ENCODE measurements around the gene PSMA4. TPM values are rescaled to one million over a fixed set of nuclear protein-coding genes. Genes with fewer than 3 reads are reported as not detected.

Gene PSMA4
- total RNA-seq, 1 donor from 2014 or later: 112 TPM

DNA sequence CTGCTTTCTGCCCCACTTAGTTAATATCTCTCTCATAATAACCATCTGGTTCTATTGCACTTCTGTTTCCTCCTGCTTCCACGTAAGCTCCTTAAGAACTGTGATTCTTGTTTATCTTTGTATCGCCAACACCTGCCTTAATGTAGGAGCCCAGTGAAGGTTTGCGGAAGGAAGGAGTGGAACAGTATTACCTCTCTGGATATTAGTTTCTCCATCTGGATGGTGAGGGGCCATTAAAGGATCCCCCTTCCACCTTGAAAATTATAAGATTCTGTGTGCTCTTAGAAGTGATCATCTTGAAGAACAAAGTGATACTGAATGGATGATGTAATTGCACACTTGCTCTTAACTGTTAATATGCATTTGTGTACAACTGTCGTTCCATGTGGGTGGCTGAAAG lies 27.3 kb downstream of the PSMA4 start:
- Histone ChIP-seq H3K9me3 (no peaks in the 10 kb centered on the region), H3K27me3 (peaks cover 16% of the 10 kb centered on the region), H3K4me1 (peaks cover 5% of the 10 kb centered on the region), H3K27ac (no peak overlapping the region), H3K4me3 (no peak overlapping the region), H3K36me3 (no peaks in the 10 kb centered on the region)
- intact Hi-C loops (cut with DNase I): no loop called here
- no peak for ATAC-seq
- TF ChIP-seq, protein P1, sequence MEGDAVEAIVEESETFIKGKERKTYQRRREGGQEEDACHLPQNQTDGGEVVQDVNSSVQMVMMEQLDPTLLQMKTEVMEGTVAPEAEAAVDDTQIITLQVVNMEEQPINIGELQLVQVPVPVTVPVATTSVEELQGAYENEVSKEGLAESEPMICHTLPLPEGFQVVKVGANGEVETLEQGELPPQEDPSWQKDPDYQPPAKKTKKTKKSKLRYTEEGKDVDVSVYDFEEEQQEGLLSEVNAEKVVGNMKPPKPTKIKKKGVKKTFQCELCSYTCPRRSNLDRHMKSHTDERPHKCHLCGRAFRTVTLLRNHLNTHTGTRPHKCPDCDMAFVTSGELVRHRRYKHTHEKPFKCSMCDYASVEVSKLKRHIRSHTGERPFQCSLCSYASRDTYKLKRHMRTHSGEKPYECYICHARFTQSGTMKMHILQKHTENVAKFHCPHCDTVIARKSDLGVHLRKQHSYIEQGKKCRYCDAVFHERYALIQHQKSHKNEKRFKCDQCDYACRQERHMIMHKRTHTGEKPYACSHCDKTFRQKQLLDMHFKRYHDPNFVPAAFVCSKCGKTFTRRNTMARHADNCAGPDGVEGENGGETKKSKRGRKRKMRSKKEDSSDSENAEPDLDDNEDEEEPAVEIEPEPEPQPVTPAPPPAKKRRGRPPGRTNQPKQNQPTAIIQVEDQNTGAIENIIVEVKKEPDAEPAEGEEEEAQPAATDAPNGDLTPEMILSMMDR (IDR thresholded peaks at IDR 0.05): no peak
- no peak for DNase-seq

GRCh38 chr15:78570710-78571109 lies 30.5 kb downstream of the PSMA4 start:
- intact Hi-C loops (cut with DNase I): no loop called here
- peaks cover 16% of the 10 kb centered on the region for H3K27me3 ChIP-seq
- H3K9me3 ChIP-seq: no peaks in the 10 kb centered on the region
- H3K4me3 ChIP-seq: no peak overlapping the region
- TF ChIP-seq, protein P1 (IDR thresholded peaks at IDR 0.05): no peak
- no peaks in the 10 kb centered on the region for H3K4me1 ChIP-seq
- H3K27ac ChIP-seq: no peak overlapping the region
- H3K36me3 ChIP-seq: no peaks in the 10 kb centered on the region
- no peak for DNase-seq
- ATAC-seq: no peak

DNA sequence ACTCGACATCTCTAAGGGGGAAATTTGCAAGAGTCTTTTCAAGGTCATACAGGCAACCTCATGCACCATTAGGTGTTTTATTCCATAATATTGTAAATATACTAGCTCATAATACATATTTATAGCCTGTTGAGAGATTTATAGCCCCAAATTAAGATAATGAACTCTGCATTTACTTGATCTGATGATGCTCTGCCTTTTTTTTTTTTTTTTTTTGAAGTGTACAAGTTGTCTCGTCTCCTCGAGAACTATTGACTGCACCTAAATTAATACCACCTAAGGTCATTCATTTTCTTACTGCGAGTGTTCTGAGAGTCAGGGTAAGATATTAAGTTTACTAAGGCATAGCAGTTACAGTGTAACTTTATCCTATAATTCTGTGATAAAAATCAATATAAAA lies 31.1 kb downstream of the PSMA4 start:
- H3K4me1 ChIP-seq: no peaks in the 10 kb centered on the region
- ATAC-seq: no peak

GRCh38 chr15:78573416-78573815 lies 33.2 kb downstream of the PSMA4 start:
- intact Hi-C loops (cut with DNase I): no loop called here
- no peak for DNase-seq
- Histone ChIP-seq H3K27ac (no peak overlapping the region), H3K4me3 (no peak overlapping the region), H3K36me3 (no peaks in the 10 kb centered on the region), H3K4me1 (no peaks in the 10 kb centered on the region), H3K9me3 (no peaks in the 10 kb centered on the region), H3K27me3 (peaks cover 7% of the 10 kb centered on the region)
- no peak for ATAC-seq
- TF ChIP-seq, protein P1 (IDR thresholded peaks at IDR 0.05): no peak

More for the DNA sequence above, 31.1 kb downstream of the PSMA4 start:
- no peak overlapping the region for H3K27ac ChIP-seq
- no peak overlapping the region for H3K4me3 ChIP-seq
- peaks cover 16% of the 10 kb centered on the region for H3K27me3 ChIP-seq
- no peaks in the 10 kb centered on the region for H3K9me3 ChIP-seq
- intact Hi-C loops (cut with DNase I): no loop called here
- TF ChIP-seq, protein P1 (IDR thresholded peaks at IDR 0.05): no peak
- DNase-seq: no peak
- H3K36me3 ChIP-seq: no peaks in the 10 kb centered on the region

DNA sequence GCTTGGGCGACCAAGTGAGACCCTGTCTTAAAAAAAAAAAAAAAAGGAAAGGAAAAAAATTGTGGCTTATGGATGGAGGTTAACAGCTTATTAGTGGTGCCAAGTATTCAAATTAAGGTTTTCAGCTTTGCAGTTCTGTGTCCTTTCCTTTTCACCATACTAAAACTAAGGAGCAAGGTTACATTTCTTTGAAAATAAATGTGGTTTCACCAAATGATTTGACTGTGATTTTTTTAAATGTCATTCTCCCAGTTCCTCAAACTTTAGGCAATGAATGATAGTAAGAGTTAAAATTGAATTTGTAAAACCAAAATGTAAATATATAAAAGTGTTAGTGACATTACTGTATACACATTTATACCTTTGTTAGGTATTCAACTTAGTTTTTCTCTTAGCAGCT lies 34.7 kb downstream of the PSMA4 start:
- no peaks in the 10 kb centered on the region for H3K4me1 ChIP-seq
- H3K4me3 ChIP-seq: no peak overlapping the region
- H3K9me3 ChIP-seq: no peaks in the 10 kb centered on the region
- TF ChIP-seq, protein P1 (IDR thresholded peaks at IDR 0.05): no peak
- no peaks in the 10 kb centered on the region for H3K27me3 ChIP-seq
- no peak overlapping the region for H3K27ac ChIP-seq
- intact Hi-C loops (cut with DNase I): no loop called here
- DNase-seq: no peak
- ATAC-seq: no peak
- H3K36me3 ChIP-seq: no peaks in the 10 kb centered on the region

GRCh38 chr15:78597583-78597982 lies 57.3 kb downstream of the PSMA4 start:
- Histone ChIP-seq H3K4me3 (no peak overlapping the region), H3K4me1 (no peaks in the 10 kb centered on the region), H3K9me3 (no peaks in the 10 kb centered on the region), H3K27me3 (no peaks in the 10 kb centered on the region), H3K27ac (no peak overlapping the region), H3K36me3 (no peaks in the 10 kb centered on the region)
- ATAC-seq (no peak), DNase-seq (no peak)
- TF ChIP-seq, protein P1 (IDR thresholded peaks at IDR 0.05): no peak
- intact Hi-C loops (cut with DNase I): no loop called here
